SK-N-SH treated with all-trans-retinoic acid at 6 μM for 48 hours (cell line): ENCODE data around the gene LTBP3.

Source experiments
- CREB5 ChIP-seq: fragments of 250-450 bp; sonication (Bioruptor Pico); IDR thresholded peaks from 2 replicates; pipeline ENCODE4 v1.5.1; 2020; ENCODE audit warnings: low read depth, mild to moderate bottlenecking, moderate library complexity
- ESRRG ChIP-seq: fragments of 250-450 bp; sonication (Bioruptor Pico); IDR thresholded peaks from 2 replicates; pipeline ENCODE4 v1.6.1; 2021; ENCODE audit warnings: mild to moderate bottlenecking
- ISL1 ChIP-seq: fragments of 250-450 bp; sonication (Bioruptor Pico); IDR thresholded peaks from 2 replicates; pipeline ENCODE4 v2.1.2; 2022; ENCODE audit warnings: mild to moderate bottlenecking, moderate library complexity
- SNAI2 ChIP-seq: fragments of 250-450 bp; sonication (Bioruptor Pico); IDR thresholded peaks from 2 replicates; pipeline ENCODE4 v1.5.0; 2020; ENCODE audit warnings: mild to moderate bottlenecking, moderate library complexity
- ZC3H10 ChIP-seq: fragments of 250-450 bp; sonication (Bioruptor Pico); IDR thresholded peaks from 2 replicates; pipeline ENCODE4 v1.5.1; 2021; ENCODE audit warnings: mild to moderate bottlenecking, moderate library complexity
- ZFP3 ChIP-seq: fragments of 250-450 bp; sonication (Bioruptor Pico); IDR thresholded peaks from 2 replicates; pipeline ENCODE4 v1.5.0; 2020; ENCODE audit warnings: mild to moderate bottlenecking, moderate library complexity
- ZNF565 ChIP-seq: fragments of 450-650 bp; formaldehyde crosslinking; conservative IDR thresholded peaks from 2 replicates; pipeline ENCODE4 v1.5.0; 2020; ENCODE audit warnings: low read depth, mild to moderate bottlenecking, moderate library complexity
- ZNF70 ChIP-seq: fragments of 450-650 bp; formaldehyde crosslinking; IDR thresholded peaks from 2 replicates; pipeline ENCODE4 v1.5.0; 2020; ENCODE audit warnings: mild to moderate bottlenecking, moderate library complexity
- TF ChIP-seq, protein P1 (sequence below): fragments of 250-450 bp; sonication (Bioruptor Pico); IDR thresholded peaks from 2 replicates; pipeline ENCODE4 v1.8.0; 2021; ENCODE audit warnings: low read depth, mild to moderate bottlenecking, moderate library complexity, borderline replicate concordance
- TF ChIP-seq, protein P2 (sequence below): fragments of 250-450 bp; sonication (Bioruptor Pico); IDR thresholded peaks from 2 replicates; pipeline ENCODE4 v1.5.1; 2021; ENCODE audit warnings: mild to moderate bottlenecking, moderate library complexity

DNA sequence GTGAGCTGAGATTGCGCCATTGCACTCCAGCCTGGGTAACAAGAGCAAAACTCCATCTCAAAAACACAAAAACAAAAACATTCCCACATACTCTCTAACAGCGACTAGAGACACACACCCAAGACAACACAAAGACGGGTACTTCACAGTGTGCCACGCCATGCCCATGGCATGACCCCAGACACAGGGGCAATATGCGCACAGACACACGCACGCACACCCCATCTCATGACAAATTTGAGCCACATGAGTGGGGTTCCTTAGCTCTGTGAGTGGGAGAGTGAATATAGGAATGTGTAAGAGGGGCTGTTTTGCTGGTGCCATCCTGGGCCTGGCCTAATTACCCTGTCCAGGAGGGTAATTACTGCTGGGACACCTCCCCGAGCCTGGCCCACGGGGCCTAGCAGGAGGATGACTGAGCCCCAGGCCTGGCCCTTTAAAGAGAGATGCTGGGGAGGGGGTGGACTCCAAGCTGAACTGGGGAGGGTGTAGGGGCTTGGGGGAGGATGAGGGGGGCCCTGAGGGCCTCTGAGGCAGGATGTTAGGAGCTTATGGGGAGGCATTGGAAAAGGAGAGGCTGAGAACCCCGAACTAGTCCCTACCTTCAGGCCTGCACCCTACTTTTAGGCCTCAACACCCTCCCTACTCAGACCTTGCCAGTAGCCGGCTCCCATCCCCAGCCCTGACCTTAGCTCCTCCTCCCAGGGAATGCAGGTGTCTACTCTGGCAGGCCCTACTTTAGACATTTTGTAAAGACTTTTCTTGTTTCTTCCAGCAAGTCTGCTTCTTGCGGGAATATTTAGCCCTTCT lies 1.5 kb downstream of the LTBP3 start:
- TF ChIP-seq ISL1 (CRISPR knock-in tag) (no peak), ESRRG (no peak), ZC3H10 (CRISPR knock-in tag) (no peak), ZNF70 (no peak), SNAI2 (CRISPR knock-in tag) (no peak), ZFP3 (CRISPR knock-in tag) (no peak), CREB5 (no peak), ZNF565 (CRISPR knock-in tag) (no peak)
- TF ChIP-seq, protein P1, sequence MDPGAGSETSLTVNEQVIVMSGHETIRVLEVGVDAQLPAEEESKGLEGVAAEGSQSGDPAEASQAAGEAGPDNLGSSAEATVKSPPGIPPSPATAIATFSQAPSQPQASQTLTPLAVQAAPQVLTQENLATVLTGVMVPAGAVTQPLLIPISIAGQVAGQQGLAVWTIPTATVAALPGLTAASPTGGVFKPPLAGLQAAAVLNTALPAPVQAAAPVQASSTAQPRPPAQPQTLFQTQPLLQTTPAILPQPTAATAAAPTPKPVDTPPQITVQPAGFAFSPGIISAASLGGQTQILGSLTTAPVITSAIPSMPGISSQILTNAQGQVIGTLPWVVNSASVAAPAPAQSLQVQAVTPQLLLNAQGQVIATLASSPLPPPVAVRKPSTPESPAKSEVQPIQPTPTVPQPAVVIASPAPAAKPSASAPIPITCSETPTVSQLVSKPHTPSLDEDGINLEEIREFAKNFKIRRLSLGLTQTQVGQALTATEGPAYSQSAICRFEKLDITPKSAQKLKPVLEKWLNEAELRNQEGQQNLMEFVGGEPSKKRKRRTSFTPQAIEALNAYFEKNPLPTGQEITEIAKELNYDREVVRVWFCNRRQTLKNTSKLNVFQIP (CRISPR knock-in tag) = no peak
- TF ChIP-seq, protein P2, sequence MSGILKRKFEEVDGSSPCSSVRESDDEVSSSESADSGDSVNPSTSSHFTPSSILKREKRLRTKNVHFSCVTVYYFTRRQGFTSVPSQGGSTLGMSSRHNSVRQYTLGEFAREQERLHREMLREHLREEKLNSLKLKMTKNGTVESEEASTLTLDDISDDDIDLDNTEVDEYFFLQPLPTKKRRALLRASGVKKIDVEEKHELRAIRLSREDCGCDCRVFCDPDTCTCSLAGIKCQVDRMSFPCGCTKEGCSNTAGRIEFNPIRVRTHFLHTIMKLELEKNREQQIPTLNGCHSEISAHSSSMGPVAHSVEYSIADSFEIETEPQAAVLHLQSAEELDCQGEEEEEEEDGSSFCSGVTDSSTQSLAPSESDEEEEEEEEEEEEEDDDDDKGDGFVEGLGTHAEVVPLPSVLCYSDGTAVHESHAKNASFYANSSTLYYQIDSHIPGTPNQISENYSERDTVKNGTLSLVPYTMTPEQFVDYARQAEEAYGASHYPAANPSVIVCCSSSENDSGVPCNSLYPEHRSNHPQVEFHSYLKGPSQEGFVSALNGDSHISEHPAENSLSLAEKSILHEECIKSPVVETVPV (CRISPR knock-in tag) = no peak
